Right lobe of liver (tissue), 4 donors: ENCODE measurements around the gene KCNT1.

Source experiments
- POLR2A ChIP-seq: fragments of 450-650 bp; IDR thresholded peaks from one replicate; pipeline ENCODE4 v1.6.1; 2017; ENCODE audit warnings: antibody characterized with exemption, mild to moderate bottlenecking
- TF ChIP-seq, protein P1 (sequence below), 4 donors: fragments of 200-600 bp in 3 of 4; fragments of 450-650 bp in 1 of 4; IDR thresholded peaks; one replicate each; pipeline versions ENCODE4 v1.5.1 to v1.8.0; 2016 to 2022; ENCODE audit warnings: antibody characterized with exemption in 4 of 4, mild to moderate bottlenecking in 2 of 4
- donor health status: DM: no; HTN: no; CAD: no.
- donor health status: DM: no; HTN: no; CAD: no.
- donor health status: DM: no; HTN: yes; CAD: no.

DNA sequence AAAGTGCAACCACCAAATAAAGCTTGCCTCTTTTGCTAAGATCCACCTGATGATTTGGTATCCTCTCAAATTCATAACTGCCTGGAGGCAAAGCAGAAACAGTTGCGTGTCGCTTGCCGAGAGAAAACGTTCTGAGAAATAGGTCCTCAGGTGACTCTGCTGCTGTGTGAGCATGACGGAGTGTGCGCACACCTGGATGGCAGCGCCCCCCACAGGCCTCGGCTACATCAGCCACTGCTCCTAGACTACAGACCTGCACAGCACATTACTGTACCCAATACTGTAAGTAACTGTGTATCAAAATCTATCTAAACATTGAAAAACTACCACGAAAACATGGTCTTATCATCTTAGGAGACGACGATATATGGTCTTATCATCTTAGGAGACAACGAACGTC, 117.9 kb downstream of the KCNT1 start:
- TF ChIP-seq, protein P1, sequence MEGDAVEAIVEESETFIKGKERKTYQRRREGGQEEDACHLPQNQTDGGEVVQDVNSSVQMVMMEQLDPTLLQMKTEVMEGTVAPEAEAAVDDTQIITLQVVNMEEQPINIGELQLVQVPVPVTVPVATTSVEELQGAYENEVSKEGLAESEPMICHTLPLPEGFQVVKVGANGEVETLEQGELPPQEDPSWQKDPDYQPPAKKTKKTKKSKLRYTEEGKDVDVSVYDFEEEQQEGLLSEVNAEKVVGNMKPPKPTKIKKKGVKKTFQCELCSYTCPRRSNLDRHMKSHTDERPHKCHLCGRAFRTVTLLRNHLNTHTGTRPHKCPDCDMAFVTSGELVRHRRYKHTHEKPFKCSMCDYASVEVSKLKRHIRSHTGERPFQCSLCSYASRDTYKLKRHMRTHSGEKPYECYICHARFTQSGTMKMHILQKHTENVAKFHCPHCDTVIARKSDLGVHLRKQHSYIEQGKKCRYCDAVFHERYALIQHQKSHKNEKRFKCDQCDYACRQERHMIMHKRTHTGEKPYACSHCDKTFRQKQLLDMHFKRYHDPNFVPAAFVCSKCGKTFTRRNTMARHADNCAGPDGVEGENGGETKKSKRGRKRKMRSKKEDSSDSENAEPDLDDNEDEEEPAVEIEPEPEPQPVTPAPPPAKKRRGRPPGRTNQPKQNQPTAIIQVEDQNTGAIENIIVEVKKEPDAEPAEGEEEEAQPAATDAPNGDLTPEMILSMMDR (IDR thresholded peaks at IDR 0.05): no peak
- TF ChIP-seq POLR2A: no peak
